RWPE1 (cell line): Measurements from ENCODE around the gene SV2C.
"Not testable (repeated sequence)": the region's sequence is repeated elsewhere in the genome, so short reads cannot be mapped to it uniquely, and the experiment has no call there.

ENCODE experiments used
- CTCF ChIA-PET: fragments of 350-600 bp; sonication (Branson Sonifier 250); formaldehyde crosslinking; extraction: SDS; loops from one replicate; lab custom pipeline; 2021; lab: Yijun Ruan, JAX
- POLR2A ChIA-PET: fragments of 400-600 bp; formaldehyde crosslinking; extraction: SDS; loops from one replicate; lab custom pipeline; 2020; ENCODE audit warnings: antibody characterized with exemption; ENCODE audit not compliant: low non-redundant PET; lab: Yijun Ruan, JAX
- DNase-seq: peaks from one replicate; pipeline ENCODE4 v3.0.0; 2012; ENCODE audit warnings: low spot score
- H3K27ac ChIP-seq: fragments of 450-650 bp; 2 replicates; pipeline ENCODE4 v1.5.1; 2017
- TF ChIP-seq, protein P1 (sequence below): fragments of 450-650 bp; conservative IDR thresholded peaks from 2 replicates; pipeline ENCODE4 v1.5.1; 2017; ENCODE audit warnings: low read depth, mild to moderate bottlenecking

The SV2C gene

GRCh38 chr5:76365561-76365960 lies 282.4 kb downstream of the SV2C start:
- TF ChIP-seq, protein P1, sequence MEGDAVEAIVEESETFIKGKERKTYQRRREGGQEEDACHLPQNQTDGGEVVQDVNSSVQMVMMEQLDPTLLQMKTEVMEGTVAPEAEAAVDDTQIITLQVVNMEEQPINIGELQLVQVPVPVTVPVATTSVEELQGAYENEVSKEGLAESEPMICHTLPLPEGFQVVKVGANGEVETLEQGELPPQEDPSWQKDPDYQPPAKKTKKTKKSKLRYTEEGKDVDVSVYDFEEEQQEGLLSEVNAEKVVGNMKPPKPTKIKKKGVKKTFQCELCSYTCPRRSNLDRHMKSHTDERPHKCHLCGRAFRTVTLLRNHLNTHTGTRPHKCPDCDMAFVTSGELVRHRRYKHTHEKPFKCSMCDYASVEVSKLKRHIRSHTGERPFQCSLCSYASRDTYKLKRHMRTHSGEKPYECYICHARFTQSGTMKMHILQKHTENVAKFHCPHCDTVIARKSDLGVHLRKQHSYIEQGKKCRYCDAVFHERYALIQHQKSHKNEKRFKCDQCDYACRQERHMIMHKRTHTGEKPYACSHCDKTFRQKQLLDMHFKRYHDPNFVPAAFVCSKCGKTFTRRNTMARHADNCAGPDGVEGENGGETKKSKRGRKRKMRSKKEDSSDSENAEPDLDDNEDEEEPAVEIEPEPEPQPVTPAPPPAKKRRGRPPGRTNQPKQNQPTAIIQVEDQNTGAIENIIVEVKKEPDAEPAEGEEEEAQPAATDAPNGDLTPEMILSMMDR = no peak
- ChIA-PET CTCF (interaction anchor here (0.6 kb wide), 1 partner anchor 742 kb away, joined by 4 read pairs; no protein-coding TSS in a partner anchor), POLR2A (no interaction called here)
- no peak for DNase-seq
- no peak overlapping the region for H3K27ac ChIP-seq

DNA sequence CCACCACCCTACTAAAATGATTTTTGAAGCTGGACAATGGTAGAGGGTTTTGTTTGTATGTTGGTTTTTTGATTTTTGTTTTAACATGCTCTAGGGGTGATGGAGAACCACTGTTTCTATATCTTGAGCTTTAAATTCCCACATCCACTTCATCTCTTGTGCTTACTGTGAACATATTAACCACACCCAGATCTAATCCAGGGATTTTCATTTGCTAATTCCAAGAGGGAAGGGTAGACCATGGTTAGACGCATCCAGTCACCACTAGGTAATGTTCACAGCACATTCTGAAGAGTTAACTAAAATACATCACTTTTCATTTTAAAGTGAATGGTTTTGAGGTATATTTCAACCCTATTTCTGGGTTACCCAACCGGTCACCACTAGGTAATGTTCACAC lies 283.4 kb downstream of the SV2C start:
- no peak overlapping the region for H3K27ac ChIP-seq
- POLR2A ChIA-PET = no interaction called here
- TF ChIP-seq, protein P1 = no peak
- CTCF ChIA-PET = interaction anchor here (0.6 to 1.2 kb wide), 2 partner anchors 24 to 81 kb away, joined by 3 to 6 read pairs; no protein-coding TSS in a partner anchor
- DNase-seq = no peak

- H3K27ac ChIP-seq = no peak overlapping the region
- TF ChIP-seq, protein P1 = no peak
- POLR2A ChIA-PET = no interaction called here
- no peak for DNase-seq
- CTCF ChIA-PET = no interaction called here
These were observed 284.6 kb downstream of the SV2C start for GRCh38 chr5:76367623-76368371.

GRCh38 chr5:76368941-76369340 lies 285.8 kb downstream of the SV2C start:
- no peak for DNase-seq
- ChIA-PET POLR2A (no interaction called here), CTCF (no interaction called here)
- TF ChIP-seq, protein P1 = no peak
- H3K27ac ChIP-seq = no peak overlapping the region

GRCh38 chr5:76369668-76370067 lies 286.5 kb downstream of the SV2C start:
- H3K27ac ChIP-seq, CTCF ChIA-PET, DNase-seq: not testable (repeated sequence)
- POLR2A ChIA-PET = interaction anchor here (0.7 kb wide), 1 partner anchor 13 kb away, joined by 5 read pairs; no protein-coding TSS in a partner anchor

- no peak overlapping the region for H3K27ac ChIP-seq
- POLR2A ChIA-PET = no interaction called here
- CTCF ChIA-PET = interaction anchor here (1.3 kb wide), 1 partner anchor 32 kb away, joined by 4 read pairs; no protein-coding TSS in a partner anchor
- TF ChIP-seq, protein P1 = no peak
- DNase-seq = peak; percentile 41
These were observed 288.8 kb downstream of the SV2C start for GRCh38 chr5:76371960-76372322.
